ENCODE data around the gene EPM2A.
"Not testable (repeated sequence)": the region's sequence is repeated elsewhere in the genome, so short reads cannot be mapped to it uniquely, and the experiment has no call there.

The EPM2A gene

GRCh38 chr6:145707397-145707796 lies 27.9 kb downstream of the EPM2A start:
- H3K27me3 ChIP-seq = no peaks in the 10 kb centered on the region
- no peak overlapping the region for H3K4me3 ChIP-seq
- H3K36me3 ChIP-seq = peaks cover 0 to 10% (median 0%) of the 10 kb centered on the region in 3 donors
- intact Hi-C loops (cut with DNase I; ENCODE audit: low total_unique reads) = no loop called here
- H3K9me3 ChIP-seq = no peaks in the 10 kb centered on the region
- peaks cover 0 to 20% (median 3%) of the 10 kb centered on the region in 4 donors for H3K4me1 ChIP-seq
- no peak for DNase-seq
- no peak for TF ChIP-seq CTCF (IDR thresholded peaks at IDR 0.05)
- H3K27ac ChIP-seq = no peak overlapping the region

- no peak overlapping the region for H3K27ac ChIP-seq
Measured at GRCh38 chr6:145705561-145705960, 29.8 kb downstream of the EPM2A start.

GRCh38 chr6:145704143-145704781 lies 31.1 kb downstream of the EPM2A start:
- intact Hi-C loops (cut with DNase I; ENCODE audit: low total_unique reads) = no loop called here
- Histone ChIP-seq H3K27me3 (no peaks in the 10 kb centered on the region), H3K4me3 (no peak overlapping the region), H3K36me3 (peaks cover 0 to 10% (median 0%) of the 10 kb centered on the region in 3 donors), H3K9me3 (no peaks in the 10 kb centered on the region), H3K4me1 (peaks cover 0 to 31% (median 3%) of the 10 kb centered on the region in 4 donors), H3K27ac (no peak overlapping the region)
- TF ChIP-seq CTCF (IDR thresholded peaks at IDR 0.05) = peak in 1 of 2 experiments; percentile 45
- no peak for DNase-seq

More at GRCh38 chr6:145705561-145705960, 29.8 kb downstream of the EPM2A start:
- Histone ChIP-seq H3K27me3 (no peaks in the 10 kb centered on the region), H3K4me3 (no peak overlapping the region), H3K9me3 (no peaks in the 10 kb centered on the region), H3K4me1 (peaks cover 0 to 22% (median 3%) of the 10 kb centered on the region in 4 donors), H3K36me3 (peaks cover 0 to 10% (median 0%) of the 10 kb centered on the region in 3 donors)
- intact Hi-C loops (cut with DNase I; ENCODE audit: low total_unique reads) = no loop called here
- TF ChIP-seq CTCF (IDR thresholded peaks at IDR 0.05) = no peak
- no peak for DNase-seq

- TF ChIP-seq CTCF (IDR thresholded peaks at IDR 0.05) = no peak
- intact Hi-C loops (cut with DNase I; ENCODE audit: low total_unique reads) = no loop called here
Measured at GRCh38 chr6:145699462-145699861, 35.9 kb downstream of the EPM2A start.

GRCh38 chr6:145697401-145697800 lies 37.9 kb downstream of the EPM2A start:
- H3K27me3 ChIP-seq; H3K36me3 ChIP-seq; intact Hi-C loops (cut with DNase I; ENCODE audit: low total_unique reads); H3K27ac ChIP-seq; DNase-seq; H3K9me3 ChIP-seq; H3K4me3 ChIP-seq: not testable (repeated sequence)
- H3K4me1 ChIP-seq = peaks cover 0 to 16% (median 0%) of the 10 kb centered on the region in 4 donors

More at GRCh38 chr6:145699462-145699861, 35.9 kb downstream of the EPM2A start:
- Histone ChIP-seq H3K27ac (no peak overlapping the region), H3K36me3 (no peaks in the 10 kb centered on the region), H3K4me3 (no peak overlapping the region), H3K4me1 (peaks cover 0 to 19% (median 0%) of the 10 kb centered on the region in 4 donors), H3K27me3 (no peaks in the 10 kb centered on the region), H3K9me3 (no peaks in the 10 kb centered on the region)
- DNase-seq = no peak

GRCh38 chr6:145694083-145694737 lies 41.1 kb downstream of the EPM2A start:
- DNase-seq = no peak
- no peak overlapping the region for H3K4me3 ChIP-seq
- peaks cover 0 to 5% (median 0%) of the 10 kb centered on the region in 4 donors for H3K4me1 ChIP-seq
- intact Hi-C loops (cut with DNase I; ENCODE audit: low total_unique reads) = no loop called here
- H3K27me3 ChIP-seq = no peaks in the 10 kb centered on the region
- no peaks in the 10 kb centered on the region for H3K36me3 ChIP-seq
- TF ChIP-seq CTCF (IDR thresholded peaks at IDR 0.05) = no peak
- no peaks in the 10 kb centered on the region for H3K9me3 ChIP-seq
- no peak overlapping the region for H3K27ac ChIP-seq
